ENCODE measurements around the gene RBM25. TPM values are rescaled to one million over a fixed set of nuclear protein-coding genes. Genes with fewer than 3 reads are reported as not detected.

Gene RBM25
- total RNA-seq, 2 donors from 2014 or later = 52.7 to 75.8 TPM

DNA sequence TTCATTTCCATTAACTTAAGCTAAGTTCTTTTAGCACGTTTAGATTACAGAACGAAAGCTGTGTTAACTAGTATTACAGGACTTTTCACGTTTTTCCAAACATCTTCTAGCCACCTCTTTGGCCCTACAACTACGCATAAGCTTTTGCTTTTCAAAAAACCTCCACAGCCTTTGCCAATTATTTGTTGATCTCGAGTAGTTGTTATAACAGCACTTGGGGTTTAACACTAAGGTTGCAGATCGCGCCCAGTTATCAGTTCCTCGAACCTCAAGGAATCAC, 450 bp upstream of the RBM25 start:
- intact Hi-C loops (cut with DNase I) = no loop called here
- 2 to 3% methylated on average over 8 of the region's 8 CpGs for WGBS, 2 donors
- Histone ChIP-seq H3K27ac (peak overlapping the region; percentile 74 to 93 (median 89)), H3K27me3 (no peaks in the 10 kb centered on the region), H3K36me3 (replicated peaks in 1 of 2; ENCODE audit: insufficient read depth in 1 of 2, low read depth in 2 of 2) (no peaks in the 10 kb centered on the region), H3K9me3 (no peaks in the 10 kb centered on the region), H3K4me1 (peaks cover 32% of the 10 kb centered on the region), H3K4me3 (no peak overlapping the region)
- TF ChIP-seq POLR2A (IDR thresholded peaks at IDR 0.05) = no peak
- TF ChIP-seq, protein P1, sequence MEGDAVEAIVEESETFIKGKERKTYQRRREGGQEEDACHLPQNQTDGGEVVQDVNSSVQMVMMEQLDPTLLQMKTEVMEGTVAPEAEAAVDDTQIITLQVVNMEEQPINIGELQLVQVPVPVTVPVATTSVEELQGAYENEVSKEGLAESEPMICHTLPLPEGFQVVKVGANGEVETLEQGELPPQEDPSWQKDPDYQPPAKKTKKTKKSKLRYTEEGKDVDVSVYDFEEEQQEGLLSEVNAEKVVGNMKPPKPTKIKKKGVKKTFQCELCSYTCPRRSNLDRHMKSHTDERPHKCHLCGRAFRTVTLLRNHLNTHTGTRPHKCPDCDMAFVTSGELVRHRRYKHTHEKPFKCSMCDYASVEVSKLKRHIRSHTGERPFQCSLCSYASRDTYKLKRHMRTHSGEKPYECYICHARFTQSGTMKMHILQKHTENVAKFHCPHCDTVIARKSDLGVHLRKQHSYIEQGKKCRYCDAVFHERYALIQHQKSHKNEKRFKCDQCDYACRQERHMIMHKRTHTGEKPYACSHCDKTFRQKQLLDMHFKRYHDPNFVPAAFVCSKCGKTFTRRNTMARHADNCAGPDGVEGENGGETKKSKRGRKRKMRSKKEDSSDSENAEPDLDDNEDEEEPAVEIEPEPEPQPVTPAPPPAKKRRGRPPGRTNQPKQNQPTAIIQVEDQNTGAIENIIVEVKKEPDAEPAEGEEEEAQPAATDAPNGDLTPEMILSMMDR (IDR thresholded peaks at IDR 0.05) = no peak
- ATAC-seq = peak; percentile 1
- DNase-seq = no peak

DNA sequence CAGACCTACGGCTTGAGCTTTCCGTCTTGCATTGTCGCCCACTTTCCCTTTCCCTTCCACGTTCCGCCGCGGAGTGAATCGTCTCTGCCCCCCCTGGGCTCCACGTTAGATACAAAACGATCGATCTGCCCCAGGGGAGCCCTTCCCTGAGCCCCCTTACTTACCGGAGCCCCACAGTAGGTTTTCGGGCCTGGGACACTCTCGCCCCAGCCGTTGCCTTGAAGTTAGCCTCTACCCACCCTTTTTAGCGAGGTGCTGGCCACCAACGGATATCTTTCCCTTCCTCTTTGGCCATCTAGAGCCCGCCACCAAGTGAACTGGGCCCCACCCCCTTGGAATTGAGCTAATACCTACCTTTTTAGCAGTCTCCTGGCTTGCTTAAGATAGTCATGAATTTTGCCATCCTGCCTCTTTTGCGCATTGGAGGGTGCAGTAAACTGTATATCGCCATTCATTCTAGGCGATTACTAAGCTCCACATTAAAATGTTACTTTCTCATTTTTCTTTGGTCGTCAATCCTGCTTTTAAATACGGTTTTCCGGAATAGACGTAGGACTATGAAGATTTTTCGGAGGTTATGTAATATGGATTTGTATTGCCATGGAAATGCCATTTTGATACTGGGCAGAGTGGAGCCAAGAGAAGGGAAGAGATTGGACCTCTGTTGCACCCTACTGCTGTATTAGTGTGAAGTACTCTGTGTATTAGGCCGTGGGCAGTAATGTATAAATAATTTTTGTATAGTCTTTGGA, 764 bp downstream of the RBM25 start:
- H3K9me3 ChIP-seq = no peaks in the 10 kb centered on the region
- H3K27me3 ChIP-seq = no peaks in the 10 kb centered on the region
- no peak for TF ChIP-seq POLR2A (IDR thresholded peaks at IDR 0.05)
- TF ChIP-seq, protein P1 (IDR thresholded peaks at IDR 0.05) = no peak
- WGBS, 2 donors = 0 to 1% methylated on average over 18 to 27 of the region's 27 CpGs
- peaks cover 32% of the 10 kb centered on the region for H3K4me1 ChIP-seq
- no peaks in the 10 kb centered on the region for H3K36me3 ChIP-seq (replicated peaks in 1 of 2; ENCODE audit: insufficient read depth in 1 of 2, low read depth in 2 of 2)
- DNase-seq (peak in 3 of 4 donors; percentile 33 to 48 (median 44)), ATAC-seq (peak; percentile 14)
- peak overlapping the region; percentile 56 to 88 for H3K4me3 ChIP-seq
- peak overlapping the region; percentile 67 to 93 (median 89) for H3K27ac ChIP-seq
- intact Hi-C loops (cut with DNase I) = no loop called here

DNA sequence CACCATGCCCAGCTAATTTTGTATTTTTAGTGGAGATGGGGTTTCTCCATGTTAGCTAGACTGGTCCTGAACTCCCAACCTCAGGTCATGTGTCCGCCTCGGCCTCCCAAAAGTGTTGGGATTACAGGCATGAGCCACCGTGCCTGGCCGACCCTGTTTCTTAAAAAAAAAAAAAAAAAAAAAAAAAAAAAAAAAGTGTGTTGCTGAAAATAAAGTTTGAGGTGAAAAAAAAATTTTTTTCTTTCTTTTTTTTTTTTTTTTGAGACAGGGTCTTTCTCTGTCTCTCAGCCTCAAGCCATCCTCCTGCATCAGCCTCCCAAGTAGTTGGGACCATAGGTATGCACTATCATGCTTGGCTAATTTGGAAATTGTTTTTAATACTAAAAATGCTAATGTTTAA, 11.3 kb downstream of the RBM25 start:
- Histone ChIP-seq H3K36me3 (replicated peaks in 1 of 2; ENCODE audit: insufficient read depth in 1 of 2, low read depth in 2 of 2) (peaks cover 0 to 9% of the 10 kb centered on the region in 2 donors), H3K27me3 (no peaks in the 10 kb centered on the region), H3K27ac (no peak overlapping the region), H3K4me1 (no peaks in the 10 kb centered on the region), H3K4me3 (no peak overlapping the region), H3K9me3 (no peaks in the 10 kb centered on the region)
- TF ChIP-seq POLR2A (IDR thresholded peaks at IDR 0.05) = no peak
- TF ChIP-seq, protein P1 (IDR thresholded peaks at IDR 0.05) = no peak
- intact Hi-C loops (cut with DNase I) = no loop called here
- ATAC-seq (no peak), DNase-seq (no peak)
- WGBS, 2 donors = 91 to 95% methylated on average over 4 of the region's 4 CpGs

DNA sequence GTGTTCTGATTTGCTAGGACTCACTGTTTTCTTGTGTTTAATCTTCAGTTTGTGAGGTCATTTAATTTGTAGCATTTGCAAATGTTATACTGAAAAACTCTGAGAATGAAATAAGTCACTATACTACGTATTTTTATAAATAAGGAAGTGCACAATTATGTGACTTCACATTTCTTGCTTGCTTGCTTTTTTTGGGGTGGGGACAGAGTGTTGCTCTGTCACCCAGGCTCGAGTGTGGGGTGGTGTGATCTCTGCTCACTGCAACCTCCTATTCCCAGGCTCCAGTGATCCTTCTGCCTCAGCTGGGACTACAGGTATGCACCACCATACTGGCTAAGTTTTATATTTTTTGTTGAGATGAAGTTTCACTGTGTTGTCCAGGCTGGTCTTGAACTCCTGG, 32.7 kb downstream of the RBM25 start:
- no peak overlapping the region for H3K4me3 ChIP-seq
- TF ChIP-seq, protein P1 (IDR thresholded peaks at IDR 0.05) = no peak
- TF ChIP-seq POLR2A (IDR thresholded peaks at IDR 0.05) = no peak
- no peaks in the 10 kb centered on the region for H3K27me3 ChIP-seq
- WGBS, 2 donors = 79 to 95% methylated on average over 2 of the region's 2 CpGs
- ATAC-seq (no peak), DNase-seq (no peak)
- peaks cover 0 to 29% of the 10 kb centered on the region in 2 donors for H3K36me3 ChIP-seq (replicated peaks in 1 of 2; ENCODE audit: insufficient read depth in 1 of 2, low read depth in 2 of 2)
- H3K9me3 ChIP-seq = no peaks in the 10 kb centered on the region
- H3K4me1 ChIP-seq = no peaks in the 10 kb centered on the region
- intact Hi-C loops (cut with DNase I) = no loop called here
- H3K27ac ChIP-seq = no peak overlapping the region

DNA sequence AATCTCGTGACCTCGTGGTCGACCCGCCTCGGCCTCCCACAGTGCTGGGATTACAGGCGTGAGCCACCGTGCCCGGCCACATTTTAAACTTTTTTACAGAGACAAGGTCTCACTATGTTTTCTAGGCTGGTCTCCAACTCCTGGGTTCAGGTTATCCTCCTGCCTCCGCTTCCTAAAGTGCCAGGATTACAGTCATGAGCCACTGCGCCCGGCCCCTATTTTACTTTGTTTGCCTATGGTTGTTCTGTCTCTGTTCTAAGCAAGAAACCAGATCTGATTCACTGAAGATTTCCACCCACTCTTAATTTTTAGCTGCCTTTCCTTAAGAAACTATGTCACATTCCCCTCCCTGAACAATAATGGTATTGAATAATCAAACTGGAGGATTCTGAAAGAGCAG, 39.1 kb downstream of the RBM25 start:
- ATAC-seq (no peak), DNase-seq (no peak)
- no peaks in the 10 kb centered on the region for H3K9me3 ChIP-seq
- intact Hi-C loops (cut with DNase I) = no loop called here
- TF ChIP-seq POLR2A (IDR thresholded peaks at IDR 0.05) = no peak
- TF ChIP-seq, protein P1 (IDR thresholded peaks at IDR 0.05) = no peak
- H3K27me3 ChIP-seq = no peaks in the 10 kb centered on the region
- H3K4me1 ChIP-seq = no peaks in the 10 kb centered on the region
- peaks cover 0 to 21% of the 10 kb centered on the region in 2 donors for H3K36me3 ChIP-seq (replicated peaks in 1 of 2; ENCODE audit: insufficient read depth in 1 of 2, low read depth in 2 of 2)
- H3K27ac ChIP-seq = no peak overlapping the region
- WGBS, 2 donors = 97% methylated on average over 11 of the region's 11 CpGs
- H3K4me3 ChIP-seq = no peak overlapping the region

Data from body of pancreas (tissue), 4 donors.